HCT116 (cell line): ENCODE measurements around the gene DNAJB8. TPM values are rescaled to one million over a fixed set of nuclear protein-coding genes. Genes with fewer than 3 reads are reported as not detected.

Experiments
- ATAC-seq: fragments of 200-7000 bp; cut with Tn5 transposase; 2 replicates; pipeline ENCODE4 v1.9.1; 2020; ENCODE audit warnings: mild to moderate bottlenecking, moderate library complexity
- BruUV-seq: library from RNA; stranded (reverse); fragments of 400-500 nt; replicated peaks from 2 replicates; lab custom pipeline; 2021; lab: Mats Ljungman, UMichigan
- CTCF ChIA-PET: fragments of 300-600 bp; sonication (Branson Sonifier 250); formaldehyde crosslinking; loops from one replicate; lab custom pipeline; 2021; ENCODE audit warnings: antibody characterized with exemption; lab: Charles Lee
- POLR2A ChIA-PET: fragments of 300-600, 350-600 bp; sonication (Branson Sonifier 250); formaldehyde crosslinking; loops from one replicate; lab custom pipeline; 2021; ENCODE audit warnings: antibody characterized with exemption; lab: Charles Lee
- RAD21 ChIA-PET, 2 experiments: fragments of 300-600 bp; sonication (Branson Sonifier 250); formaldehyde crosslinking; loops; one replicate each; lab custom pipeline; 2023; ENCODE audit warnings: low total read pairs in 2 of 2; ENCODE audit not compliant: uncharacterized antibody in 2 of 2, unreplicated experiment in 2 of 2, low non-redundant PET in 1 of 2; lab: Charles Lee
- DNase-seq: peaks from one replicate; pipeline ENCODE4 v3.0.0-alpha.2; 2010; ENCODE audit warnings: low read depth, low spot score
- H2AFZ ChIP-seq: fragments of 200-600 bp; shearing (Covaris generic), sonication (generic); 2 replicates; pipeline ENCODE4 v1.6.1; 2017; ENCODE audit warnings: low read depth, mixed run types, mixed read lengths, antibody characterized with exemption, low read length; ENCODE audit not compliant: poor library complexity, severe bottlenecking
- H3K27ac ChIP-seq: 2 replicates; pipeline ENCODE4 v1.5.1; 2012; ENCODE audit warnings: low read depth, low read length
- H3K27me3 ChIP-seq: fragments of 200-600 bp; sonication (generic); 2 replicates; pipeline ENCODE4 v1.6.1; 2016; ENCODE audit warnings: mixed run types, low read length, mixed read lengths; ENCODE audit not compliant: insufficient read depth
- H3K36me3 ChIP-seq, 2 experiments: fragments of 200-500 bp in 1 of 2; fragments of 200-600 bp in 1 of 2; sonication (Bioruptor generic) in 1 of 2; sonication (generic) in 1 of 2; 2 replicates each; pipeline versions ENCODE4 v1.5.1 to v1.6.1; 2014 to 2016; ENCODE audit warnings: low read length in 2 of 2, inconsistent platforms in 1 of 2, mixed read lengths in 1 of 2, mixed run types in 1 of 2; ENCODE audit not compliant: insufficient read depth in 2 of 2, control insufficient read depth in 1 of 2
- H3K4me1 ChIP-seq, 2 experiments: fragments of 200-600 bp in 1 of 2; sonication (generic) in 1 of 2; 2 replicates each; pipeline versions ENCODE4 v1.5.1 to v1.6.1; 2012 to 2017; ENCODE audit warnings: low read length in 2 of 2, inconsistent platforms in 1 of 2, mild to moderate bottlenecking in 1 of 2, mixed read lengths in 1 of 2, mixed run types in 1 of 2, moderate library complexity in 1 of 2; ENCODE audit not compliant: insufficient read depth in 2 of 2, control insufficient read depth in 1 of 2
- H3K4me2 ChIP-seq: fragments of 200-600 bp; sonication (generic); 2 replicates; pipeline ENCODE4 v1.6.1; 2017; ENCODE audit warnings: mixed run types, low read length, mixed read lengths
- H3K4me3 ChIP-seq, 2 experiments: fragments of 200-600 bp in 1 of 2; sonication (generic) in 1 of 2; replicated peaks in 1 of 2; 2 replicates each; pipeline ENCODE4 v1.5.1; 2011 to 2016; ENCODE audit warnings: low read length in 2 of 2, control low read depth in 1 of 2, low read depth in 1 of 2, mild to moderate bottlenecking in 1 of 2, mixed read lengths in 1 of 2, mixed run types in 1 of 2
- H3K79me2 ChIP-seq: fragments of 200-600 bp; sonication (generic); 2 replicates; pipeline ENCODE4 v1.6.1; 2017; ENCODE audit warnings: mild to moderate bottlenecking, mixed run types, low read length, moderate library complexity, mixed read lengths; ENCODE audit not compliant: insufficient read depth
- H3K9ac ChIP-seq: fragments of 200-600 bp; sonication (generic); 2 replicates; pipeline ENCODE4 v1.6.1; 2016; ENCODE audit warnings: low read length, mixed read lengths
- H3K9me2 ChIP-seq: fragments of 200-600 bp; sonication (generic), shearing (Covaris generic); 2 replicates; pipeline ENCODE4 v1.6.1; 2017; ENCODE audit warnings: mixed run types, mild to moderate bottlenecking, moderate library complexity; ENCODE audit not compliant: insufficient read depth
- H3K9me3 ChIP-seq, 2 experiments: fragments of 200-500 bp in 1 of 2; fragments of 200-600 bp in 1 of 2; sonication (Bioruptor generic) in 1 of 2; sonication (generic) in 1 of 2; 2 replicates each; pipeline ENCODE4 v1.6.1; 2014 to 2017; ENCODE audit warnings: low read length in 2 of 2, mixed read lengths in 2 of 2, inconsistent platforms in 1 of 2, low read depth in 1 of 2, mild to moderate bottlenecking in 1 of 2, mixed run types in 1 of 2, moderate library complexity in 1 of 2; ENCODE audit not compliant: control insufficient read depth in 1 of 2, insufficient read depth in 1 of 2
- H4K20me1 ChIP-seq: fragments of 200-600 bp; sonication (generic), shearing (Covaris generic); 2 replicates; pipeline ENCODE4 v1.6.1; 2017; ENCODE audit warnings: mixed run types, mild to moderate bottlenecking, moderate library complexity; ENCODE audit not compliant: insufficient read depth
- CEBPB ChIP-seq: IDR thresholded peaks from 2 replicates; pipeline ENCODE4 v1.6.1; 2012; ENCODE audit warnings: low read depth
- EGR1 ChIP-seq: IDR thresholded peaks from 2 replicates; pipeline ENCODE4 v1.6.1; 2012; ENCODE audit warnings: low read depth
- ELF1 ChIP-seq: IDR thresholded peaks from 2 replicates; pipeline ENCODE4 v1.6.1; 2012; ENCODE audit warnings: low read depth, borderline replicate concordance
- FOSL1 ChIP-seq: IDR thresholded peaks from 2 replicates; pipeline ENCODE4 v1.6.1; 2012; ENCODE audit warnings: low read depth
- POLR2A ChIP-seq: IDR thresholded peaks from 2 replicates; pipeline ENCODE4 v1.7.0; 2011; ENCODE audit warnings: borderline replicate concordance; ENCODE audit not compliant: insufficient read depth, insufficient read length; ENCODE audit errors: extremely low read depth
- RAD21 ChIP-seq: IDR thresholded peaks from 2 replicates; pipeline ENCODE4 v1.6.1; 2012; ENCODE audit warnings: low read depth, mild to moderate bottlenecking
- SIN3A ChIP-seq: IDR thresholded peaks from 2 replicates; pipeline ENCODE4 v1.6.1; 2012; ENCODE audit warnings: low read depth
- SRF ChIP-seq: IDR thresholded peaks from 2 replicates; pipeline ENCODE4 v1.6.1; 2012; ENCODE audit warnings: low read depth
- ZNF274 ChIP-seq: fragments of 200-500 bp; sonication (Bioruptor generic); IDR thresholded peaks from 2 replicates; pipeline ENCODE4 v1.6.1; 2014; ENCODE audit warnings: mild to moderate bottlenecking, low read depth, low read length, inconsistent platforms
- intact Hi-C: fragments of 100-400 bp; cut with micrococcal nuclease; formaldehyde crosslinking; loops from 2 replicates; pipeline ENCODE4 v1.10.0; 2022
- total RNA-seq: library from RNA; stranded (reverse); gene quantifications from one replicate; pipeline ENCODE4 v1.2.1, GENCODE V29; 2021; ENCODE audit not compliant: unreplicated experiment
- TF ChIP-seq, protein P1 (sequence below): IDR thresholded peaks from 2 replicates; pipeline ENCODE4 v1.6.1; 2012; ENCODE audit warnings: low read depth

DNAJB8 gene
- total RNA-seq, 1 experiment from 2014 or later, result not detected

DNA sequence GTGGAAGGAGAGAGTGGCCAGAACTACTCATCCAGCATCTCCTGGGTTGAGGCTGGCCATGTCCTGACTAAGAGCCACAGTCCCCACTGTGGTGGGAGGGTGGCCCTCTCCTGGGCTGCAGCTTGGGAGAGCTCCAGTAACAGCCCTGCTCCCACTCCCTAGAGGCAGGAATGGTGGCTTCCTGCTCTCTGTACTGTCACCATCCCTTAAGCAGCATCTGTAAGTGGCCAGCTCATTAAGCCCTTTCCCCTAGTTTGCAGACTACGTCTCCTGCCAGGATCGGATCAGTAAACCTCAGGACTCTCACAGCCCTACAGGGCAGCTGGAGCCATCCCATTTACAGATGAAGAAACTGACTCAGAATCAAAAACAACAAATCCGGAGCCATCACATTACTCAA lies 30.5 kb downstream of the DNAJB8 start:
- Histone ChIP-seq H3K27me3 (no peaks in the 10 kb centered on the region), H2AFZ (no peak overlapping the region), H3K27ac (no peak overlapping the region), H3K9ac (no peak overlapping the region), H3K4me2 (no peak overlapping the region), H3K9me3 (no peaks in the 10 kb centered on the region), H3K4me3 (no peak overlapping the region), H3K79me2 (no peaks in the 10 kb centered on the region), H3K36me3 (no peaks in the 10 kb centered on the region), H3K4me1 (peaks cover 9 to 30% of the 10 kb centered on the region in 2 experiments; a peak in 3 of 4 replicates), H3K9me2 (no peaks in the 10 kb centered on the region), H4K20me1 (no peaks in the 10 kb centered on the region)
- ChIA-PET POLR2A (no interaction called here), CTCF (no interaction called here), RAD21 (no interaction called here)
- ATAC-seq, result no peak
- no peak for DNase-seq
- BruUV-seq, result no TSS peak
- TF ChIP-seq POLR2A (no peak), EGR1 (no peak), RAD21 (no peak), FOSL1 (no peak), ZNF274 (no peak), SIN3A (no peak)
- TF ChIP-seq, protein P1, sequence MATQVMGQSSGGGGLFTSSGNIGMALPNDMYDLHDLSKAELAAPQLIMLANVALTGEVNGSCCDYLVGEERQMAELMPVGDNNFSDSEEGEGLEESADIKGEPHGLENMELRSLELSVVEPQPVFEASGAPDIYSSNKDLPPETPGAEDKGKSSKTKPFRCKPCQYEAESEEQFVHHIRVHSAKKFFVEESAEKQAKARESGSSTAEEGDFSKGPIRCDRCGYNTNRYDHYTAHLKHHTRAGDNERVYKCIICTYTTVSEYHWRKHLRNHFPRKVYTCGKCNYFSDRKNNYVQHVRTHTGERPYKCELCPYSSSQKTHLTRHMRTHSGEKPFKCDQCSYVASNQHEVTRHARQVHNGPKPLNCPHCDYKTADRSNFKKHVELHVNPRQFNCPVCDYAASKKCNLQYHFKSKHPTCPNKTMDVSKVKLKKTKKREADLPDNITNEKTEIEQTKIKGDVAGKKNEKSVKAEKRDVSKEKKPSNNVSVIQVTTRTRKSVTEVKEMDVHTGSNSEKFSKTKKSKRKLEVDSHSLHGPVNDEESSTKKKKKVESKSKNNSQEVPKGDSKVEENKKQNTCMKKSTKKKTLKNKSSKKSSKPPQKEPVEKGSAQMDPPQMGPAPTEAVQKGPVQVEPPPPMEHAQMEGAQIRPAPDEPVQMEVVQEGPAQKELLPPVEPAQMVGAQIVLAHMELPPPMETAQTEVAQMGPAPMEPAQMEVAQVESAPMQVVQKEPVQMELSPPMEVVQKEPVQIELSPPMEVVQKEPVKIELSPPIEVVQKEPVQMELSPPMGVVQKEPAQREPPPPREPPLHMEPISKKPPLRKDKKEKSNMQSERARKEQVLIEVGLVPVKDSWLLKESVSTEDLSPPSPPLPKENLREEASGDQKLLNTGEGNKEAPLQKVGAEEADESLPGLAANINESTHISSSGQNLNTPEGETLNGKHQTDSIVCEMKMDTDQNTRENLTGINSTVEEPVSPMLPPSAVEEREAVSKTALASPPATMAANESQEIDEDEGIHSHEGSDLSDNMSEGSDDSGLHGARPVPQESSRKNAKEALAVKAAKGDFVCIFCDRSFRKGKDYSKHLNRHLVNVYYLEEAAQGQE, result no peak
- intact Hi-C loops, result no loop called here

DNA sequence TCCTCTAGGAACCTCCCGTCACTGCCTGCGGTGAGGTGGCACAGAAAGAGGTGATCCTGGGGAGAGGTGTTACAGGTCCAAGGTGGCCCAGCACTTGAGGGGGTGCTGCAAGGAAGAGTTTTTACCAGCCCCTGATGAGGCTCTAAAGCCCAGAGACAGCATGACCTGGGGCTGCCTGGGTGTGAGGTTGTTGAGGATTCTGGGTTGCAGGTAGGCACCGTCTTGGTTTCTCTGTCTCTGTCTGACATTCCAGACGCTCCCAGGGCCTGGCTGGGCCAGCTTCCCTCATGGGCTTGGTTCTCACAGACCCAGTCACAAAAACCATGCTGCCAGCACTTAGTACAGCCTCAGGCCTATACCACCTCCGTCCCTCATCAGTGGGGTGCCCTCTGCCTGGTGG lies 31.1 kb downstream of the DNAJB8 start:
- no peak for ATAC-seq
- RAD21 ChIA-PET, result no interaction called here
- no TSS peak for BruUV-seq
- no peaks in the 10 kb centered on the region for H4K20me1 ChIP-seq
- H3K36me3 ChIP-seq, result no peaks in the 10 kb centered on the region
- CTCF ChIA-PET, result interaction anchor here (0.8 kb wide), 1 partner anchor 11 kb away, joined by 3 read pairs; no protein-coding TSS in a partner anchor
- POLR2A ChIA-PET, result no interaction called here
- intact Hi-C loops, result no loop called here
- no peaks in the 10 kb centered on the region for H3K9me2 ChIP-seq
- no peak for DNase-seq
- H3K9me3 ChIP-seq, result no peaks in the 10 kb centered on the region
- H3K4me2 ChIP-seq, result no peak overlapping the region
- no peak overlapping the region for H3K9ac ChIP-seq
- no peak overlapping the region for H3K4me3 ChIP-seq
- H2AFZ ChIP-seq, result no peak overlapping the region
- no peaks in the 10 kb centered on the region for H3K27me3 ChIP-seq
- TF ChIP-seq POLR2A (no peak), ZNF274 (no peak), RAD21 (no peak), ELF1 (no peak), CEBPB (no peak), SRF (no peak)
- peaks cover 9 to 30% of the 10 kb centered on the region in 2 experiments; a peak in 3 of 4 replicates for H3K4me1 ChIP-seq
- no peaks in the 10 kb centered on the region for H3K79me2 ChIP-seq
- H3K27ac ChIP-seq, result no peak overlapping the region
